HG03469 (cell line): ENCODE results near the gene ASPDH.
A peak's percentile ranks its signal among the peaks of the same experiment; 100 is the strongest.

ENCODE experiments used
- ATAC-seq: cut with Tn5 transposase; IDR thresholded peaks from one replicate; pipeline ENCODE4 v1.9.1; 2021; ENCODE audit warnings: mild to moderate bottlenecking, moderate library complexity, moderate number of reproducible peaks; ENCODE audit not compliant: unreplicated experiment

The ASPDH gene

DNA sequence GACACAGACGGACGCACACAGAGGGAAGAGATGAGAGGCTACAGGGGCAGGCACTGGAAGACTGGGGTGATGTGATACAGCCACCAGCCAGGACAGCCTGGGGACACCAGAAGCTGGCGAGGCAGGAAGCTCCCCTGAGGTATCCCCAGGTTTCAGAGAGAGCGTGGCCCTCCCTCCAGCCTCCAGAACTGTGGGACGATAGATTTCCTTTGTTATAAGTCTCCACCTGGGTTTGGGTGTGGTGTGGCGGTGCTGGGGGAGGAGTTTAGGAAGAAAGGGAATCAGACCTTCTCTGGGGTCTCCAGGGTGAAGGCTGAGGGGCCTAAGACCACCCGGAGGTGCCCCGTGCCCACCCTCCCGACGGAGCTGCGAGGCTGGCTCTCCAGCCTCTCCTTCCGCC is 2.7 kb upstream of the ASPDH start:
- ATAC-seq, result no peak

DNA sequence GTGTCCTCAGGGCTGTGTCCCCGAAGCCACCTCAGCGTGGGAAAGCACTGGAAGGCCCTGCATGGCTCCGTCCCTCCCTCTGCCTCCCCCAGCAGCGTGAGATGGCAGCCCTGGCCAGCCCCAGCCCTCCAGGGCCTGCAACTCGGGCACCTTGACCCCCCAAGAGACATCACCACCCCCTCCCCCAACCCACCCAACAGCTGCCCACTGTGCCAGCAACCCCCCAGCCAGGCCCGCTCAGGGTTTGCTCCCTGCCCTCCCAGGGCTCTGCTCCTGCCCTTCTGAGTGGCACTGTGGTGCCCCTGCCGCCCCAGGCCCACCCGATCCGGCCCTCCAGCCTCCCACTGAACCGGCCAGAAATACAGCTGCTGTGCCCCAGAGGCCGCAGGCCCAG is 1.5 kb upstream of the ASPDH start:
- ATAC-seq, result no peak

DNA sequence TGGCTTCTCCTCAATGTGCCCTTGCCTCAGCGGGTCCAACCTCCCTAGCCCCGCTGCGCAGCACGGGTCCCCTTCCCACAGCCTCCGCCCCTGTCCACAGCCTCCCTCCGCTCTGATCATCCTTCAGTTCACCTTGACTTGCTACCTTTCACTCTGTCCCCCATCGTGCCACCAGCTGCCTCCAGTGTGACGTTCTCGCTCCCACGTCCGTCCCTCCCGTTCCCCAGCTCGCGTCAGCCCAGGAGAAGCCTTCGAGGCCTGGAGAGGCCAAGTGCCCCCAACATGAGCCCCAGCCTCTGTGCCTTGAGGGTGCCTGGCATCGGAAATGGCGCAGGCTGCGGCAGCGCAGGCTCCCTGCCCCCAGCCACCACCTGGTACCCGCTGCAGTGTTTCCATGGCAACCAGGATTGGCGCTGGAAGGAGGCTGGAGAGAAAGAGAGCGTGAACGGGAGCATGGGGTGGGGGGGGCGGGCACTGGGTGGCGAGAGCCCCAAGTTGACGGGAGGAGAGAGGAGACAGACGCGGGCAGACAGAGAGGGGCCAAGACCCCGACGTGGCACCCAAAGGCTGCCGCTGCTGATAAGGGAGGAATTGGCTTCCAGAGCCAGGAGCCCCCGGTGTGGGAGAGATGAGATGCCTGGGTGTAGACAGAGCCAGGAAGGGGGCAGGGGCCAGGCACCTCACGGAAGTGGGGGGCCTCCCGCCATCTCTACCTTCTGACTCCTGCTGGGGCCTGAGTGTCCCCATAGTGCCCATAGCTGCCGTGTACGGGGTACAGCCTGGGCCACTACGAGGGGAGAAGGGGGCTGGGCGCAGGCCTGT is 844 bp upstream of the ASPDH start:
- no peak for ATAC-seq

DNA sequence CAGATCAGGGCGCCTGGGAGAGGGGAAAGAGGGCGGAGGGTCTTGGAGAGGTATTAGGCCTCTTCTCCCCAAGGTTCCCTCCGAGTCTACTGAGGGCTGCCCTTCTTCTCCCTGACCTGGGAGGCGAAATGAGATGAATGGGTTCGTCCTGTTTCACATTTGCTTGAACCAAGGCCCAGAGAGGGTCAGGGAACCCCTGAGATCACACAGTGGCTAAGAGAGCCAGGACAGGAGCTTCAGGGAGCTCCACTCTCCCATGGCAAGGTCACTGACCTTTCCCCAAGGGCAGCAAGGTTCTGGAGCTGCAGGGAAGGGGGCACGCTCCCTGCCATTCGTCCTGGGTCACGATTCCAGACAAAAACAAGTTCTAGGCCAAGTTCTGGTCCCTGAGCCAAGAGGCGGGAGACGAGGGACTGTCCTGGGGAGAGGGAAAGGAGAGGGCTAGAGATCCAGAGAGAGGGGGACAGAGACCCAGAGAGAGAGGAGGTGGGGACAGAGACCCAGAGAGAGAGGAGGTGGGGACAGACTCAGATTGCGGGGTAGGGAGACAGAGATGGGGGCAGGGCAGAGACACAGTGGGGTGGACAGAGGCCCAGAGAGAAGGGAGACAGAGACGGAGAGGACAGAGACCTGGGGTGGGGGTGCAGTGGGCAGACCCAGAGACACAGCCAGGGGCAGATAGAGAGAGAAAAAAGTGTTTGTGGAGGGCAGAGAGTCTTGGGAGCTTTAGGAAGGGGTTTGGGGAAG is 541 bp downstream of the ASPDH start:
- ATAC-seq, result no peak

DNA sequence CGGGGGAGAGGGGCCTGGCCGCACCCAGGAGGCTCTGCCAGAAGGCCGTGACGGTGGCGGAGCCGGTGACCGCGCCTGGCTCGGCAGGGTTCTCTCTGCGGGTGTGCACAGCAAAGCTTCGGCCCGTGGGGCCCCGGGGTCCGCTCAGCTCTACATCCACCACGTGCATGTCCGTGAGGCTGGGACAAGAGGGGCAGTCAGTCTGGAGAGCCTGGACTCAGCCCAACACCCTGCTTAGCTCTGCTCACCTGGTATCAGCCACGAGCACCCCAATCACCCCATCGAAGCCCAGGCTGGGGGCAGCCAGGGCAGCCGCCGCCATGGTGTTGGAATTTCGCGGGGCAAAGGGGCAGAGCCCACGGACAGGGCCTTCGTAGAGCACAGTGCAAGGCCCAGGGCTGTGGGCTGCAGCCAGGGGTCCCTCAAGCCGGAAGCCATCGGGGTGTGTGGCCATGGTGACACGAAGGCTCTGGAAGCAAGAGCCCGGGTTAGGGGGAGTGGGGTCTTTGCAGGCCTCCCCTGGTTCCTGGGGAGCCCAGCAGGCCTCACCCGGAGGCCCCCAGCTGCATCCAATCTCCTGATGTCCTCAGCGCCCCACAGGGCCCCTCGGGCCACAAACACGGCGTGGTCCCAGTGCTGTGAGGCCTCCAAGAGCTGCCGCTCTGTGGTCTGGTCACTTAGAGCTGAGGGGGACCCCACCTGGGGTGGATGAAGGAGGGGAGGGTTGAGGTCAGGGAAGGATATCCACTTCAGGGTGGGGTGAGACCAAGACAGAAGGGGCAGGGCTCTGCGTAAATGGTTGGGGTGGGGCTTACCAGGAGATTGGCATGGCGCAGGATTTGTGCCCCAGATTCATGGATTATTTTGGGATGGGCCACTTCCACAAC is 1.4 kb downstream of the ASPDH start:
- ATAC-seq, result no peak

DNA sequence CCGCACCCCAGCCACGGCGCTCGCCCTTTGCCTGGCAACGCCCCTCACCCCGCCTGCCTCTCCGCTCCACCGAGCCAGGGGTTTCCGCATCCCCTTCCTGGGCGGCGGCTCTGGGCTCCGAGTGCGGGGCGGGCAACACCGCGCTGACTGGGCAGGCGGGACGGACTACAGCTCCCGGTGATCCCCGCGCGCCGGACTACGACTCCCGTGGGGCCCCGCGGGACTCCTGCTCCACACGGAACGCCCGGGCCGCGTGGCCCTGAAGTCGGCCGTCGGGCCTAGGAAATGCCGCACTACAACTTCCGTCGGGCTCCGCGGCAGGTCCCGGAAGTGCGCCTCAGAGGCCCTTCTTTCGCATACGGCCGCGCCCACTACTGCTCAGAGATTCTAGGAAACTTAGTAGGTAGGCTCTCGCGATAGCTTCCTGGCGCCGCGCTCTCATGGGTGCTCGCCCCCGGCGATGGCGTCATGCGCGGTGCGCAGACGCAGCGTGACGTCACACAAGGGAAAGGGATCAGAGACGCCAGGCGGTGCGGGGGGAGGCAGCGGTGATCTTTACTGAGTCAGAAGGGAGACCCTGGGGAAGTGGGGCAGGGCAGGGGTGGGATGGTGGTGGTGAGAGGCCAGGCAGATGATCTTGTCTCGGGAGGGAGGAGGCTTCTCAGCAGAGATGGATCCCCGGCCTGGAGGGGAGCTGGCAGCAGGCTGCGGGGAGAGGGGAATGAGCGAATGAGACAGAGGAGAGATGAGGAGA is 2.5 kb downstream of the ASPDH start, which contains the start of gene JOSD2:
TSS of gene JOSD2 (minus strand) at position 123 of the 754 bp plus-strand sequence. CDS start 760 bp downstream, outside the sequence.
- peak; percentile 74 for ATAC-seq

DNA sequence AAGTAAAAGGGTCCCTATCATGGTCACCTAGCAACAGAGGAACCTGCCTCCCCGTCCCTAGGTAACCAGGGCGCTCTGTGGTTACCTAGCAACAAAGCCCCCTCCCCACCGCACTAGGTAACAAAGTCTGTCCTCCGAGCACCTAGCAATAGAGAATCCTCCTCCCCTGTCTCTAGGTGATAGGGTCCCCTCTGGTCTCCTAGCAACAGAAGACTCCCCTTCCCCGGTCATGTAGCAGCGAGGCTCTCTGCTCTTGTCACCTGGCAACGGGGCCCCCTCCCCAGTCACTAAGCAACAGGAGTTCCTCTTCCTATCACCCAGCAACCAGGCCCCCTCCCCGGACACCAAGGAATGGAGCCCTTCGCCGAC is 3.0 kb downstream of the ASPDH start:
- no peak for ATAC-seq

DNA sequence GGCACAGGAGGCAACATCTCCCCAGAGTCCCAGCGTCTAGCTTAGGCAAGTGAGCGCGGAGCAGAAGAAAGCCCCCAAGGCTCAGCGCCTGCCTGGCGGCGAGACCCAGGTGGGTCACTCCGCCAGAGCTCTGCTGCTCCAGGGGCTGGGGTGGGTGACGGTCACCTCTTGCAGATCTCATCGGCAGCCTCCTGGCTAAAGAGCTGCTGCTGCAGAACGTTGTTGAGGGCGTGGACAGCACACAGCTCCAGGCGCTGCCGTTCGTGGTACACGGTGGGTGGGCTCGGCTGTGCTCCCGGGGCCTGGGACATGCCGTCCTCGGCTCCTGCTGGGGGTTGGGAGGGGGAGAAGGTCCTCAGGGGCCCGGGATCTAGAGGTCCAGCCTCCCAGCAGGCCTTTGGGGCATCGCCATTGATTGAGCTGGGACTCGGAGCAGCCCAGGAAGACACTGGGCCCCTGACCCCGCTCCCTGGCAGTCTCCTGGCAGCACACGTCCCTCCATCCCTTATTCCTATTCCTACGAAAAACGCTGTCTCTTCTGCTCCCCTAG is 3.5 kb downstream of the ASPDH start:
- ATAC-seq, result no peak

DNA sequence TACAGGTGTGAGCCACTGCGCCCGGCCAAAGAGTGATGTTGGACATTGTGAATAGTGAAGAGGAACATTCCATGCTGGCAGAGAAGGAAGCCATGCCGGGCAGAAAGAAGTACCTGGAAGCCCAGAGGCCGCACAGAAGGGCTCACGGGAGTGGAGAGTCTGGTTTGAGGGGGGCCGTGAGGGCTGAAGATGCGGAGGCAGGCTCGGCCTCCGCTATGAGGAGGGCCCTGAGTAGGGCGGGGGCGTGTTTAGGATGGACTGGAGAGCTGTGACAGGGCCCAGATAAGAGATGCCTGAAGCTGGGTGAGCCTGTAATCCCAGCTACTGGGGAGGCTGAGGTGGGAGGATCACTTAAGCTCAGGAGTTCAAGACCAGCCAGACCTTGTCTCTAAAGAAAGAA is 4.3 kb downstream of the ASPDH start:
- no peak for ATAC-seq

DNA sequence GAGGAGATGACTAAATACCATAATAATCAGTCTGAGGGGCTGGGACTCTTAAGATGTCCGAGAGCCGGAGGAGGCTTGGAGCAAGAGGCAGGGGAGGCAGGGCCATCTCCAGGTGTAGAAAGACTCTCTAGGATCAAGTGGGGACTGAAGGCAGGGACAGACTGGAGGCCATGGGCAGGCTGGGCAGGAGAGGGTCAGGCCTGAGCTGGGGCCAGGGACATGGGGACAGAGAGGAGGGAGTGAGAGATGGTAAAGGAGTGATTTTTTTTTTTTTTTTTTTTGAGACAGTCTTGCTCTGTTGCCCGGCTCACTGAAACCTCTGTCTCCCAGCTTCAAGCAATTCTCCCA is 4.9 kb downstream of the ASPDH start:
- ATAC-seq, result no peak

DNA sequence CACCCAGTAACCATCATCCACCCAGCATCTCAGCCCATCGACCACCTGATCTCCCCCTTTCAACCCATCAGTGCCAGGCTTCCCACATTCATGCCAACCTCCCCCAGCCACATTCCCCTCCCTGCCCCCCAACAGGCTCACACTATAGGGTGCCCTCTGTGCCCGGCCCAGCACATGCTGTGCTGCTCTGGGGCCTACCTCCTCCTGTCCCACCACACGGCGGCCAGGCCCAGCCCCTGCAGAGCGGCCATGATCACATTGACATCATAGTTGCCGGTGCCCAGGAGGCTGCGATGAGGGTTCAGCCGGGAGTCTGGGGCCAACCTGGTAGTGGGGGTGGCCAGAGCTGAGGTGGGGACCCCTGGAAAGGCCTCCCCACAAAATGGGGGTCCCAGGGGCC is 6.3 kb downstream of the ASPDH start:
- ATAC-seq, result no peak

DNA sequence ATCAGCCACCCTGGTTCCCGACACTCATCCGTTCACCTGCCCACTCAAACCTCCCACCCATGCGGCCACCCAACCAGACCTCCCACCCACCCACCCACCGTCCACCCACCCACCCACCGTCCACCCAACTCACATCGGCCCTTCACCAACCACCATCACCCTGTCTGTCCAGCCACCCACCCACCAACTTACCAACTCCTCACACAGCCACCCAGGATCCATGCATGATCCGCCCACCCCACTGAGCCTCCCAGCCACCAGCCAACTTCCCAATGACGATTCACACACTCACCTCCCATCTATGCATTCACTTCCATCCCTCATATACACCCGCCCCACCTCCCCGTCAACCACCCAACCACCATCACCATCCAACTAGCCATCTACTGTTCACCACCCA is 7.0 kb downstream of the ASPDH start:
- no peak for ATAC-seq

DNA sequence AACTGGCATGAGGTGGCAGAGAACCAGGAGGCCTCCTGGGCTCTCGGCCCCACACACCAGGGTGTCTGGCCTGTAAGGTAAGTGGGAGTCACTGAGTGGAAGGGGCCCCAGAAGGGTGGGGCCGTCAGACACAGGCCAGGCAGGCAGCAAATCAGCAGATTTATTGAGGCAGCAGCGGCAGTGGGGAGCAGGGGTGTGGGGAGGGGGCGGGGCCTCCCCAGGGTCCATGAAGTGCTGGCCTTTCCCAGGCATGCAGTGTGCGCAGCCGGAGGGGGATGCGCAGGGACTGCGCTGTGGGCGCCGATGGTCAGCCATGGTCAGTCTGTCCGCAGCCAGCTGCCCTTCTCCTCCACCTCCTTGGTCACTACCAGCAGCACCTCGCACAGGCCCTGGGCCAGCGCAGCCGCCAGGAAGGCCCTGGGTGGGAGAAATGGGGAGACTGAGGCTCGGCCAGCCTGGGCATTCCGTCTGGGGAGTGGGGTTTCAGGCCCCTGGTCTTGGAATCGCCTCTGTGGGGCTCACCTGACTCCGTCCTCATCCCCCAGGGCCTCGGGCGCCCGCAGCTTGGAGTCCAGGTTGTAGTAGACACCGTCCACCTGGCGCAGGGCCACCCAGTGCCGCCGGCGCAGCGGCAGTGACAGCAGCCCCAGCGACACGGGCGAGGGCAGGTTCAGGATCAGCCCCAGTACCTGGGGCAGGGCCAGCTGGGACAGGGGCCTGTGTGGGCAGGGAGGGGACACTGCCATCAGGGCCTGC is 7.7 kb downstream of the ASPDH start:
- ATAC-seq, result no peak

DNA sequence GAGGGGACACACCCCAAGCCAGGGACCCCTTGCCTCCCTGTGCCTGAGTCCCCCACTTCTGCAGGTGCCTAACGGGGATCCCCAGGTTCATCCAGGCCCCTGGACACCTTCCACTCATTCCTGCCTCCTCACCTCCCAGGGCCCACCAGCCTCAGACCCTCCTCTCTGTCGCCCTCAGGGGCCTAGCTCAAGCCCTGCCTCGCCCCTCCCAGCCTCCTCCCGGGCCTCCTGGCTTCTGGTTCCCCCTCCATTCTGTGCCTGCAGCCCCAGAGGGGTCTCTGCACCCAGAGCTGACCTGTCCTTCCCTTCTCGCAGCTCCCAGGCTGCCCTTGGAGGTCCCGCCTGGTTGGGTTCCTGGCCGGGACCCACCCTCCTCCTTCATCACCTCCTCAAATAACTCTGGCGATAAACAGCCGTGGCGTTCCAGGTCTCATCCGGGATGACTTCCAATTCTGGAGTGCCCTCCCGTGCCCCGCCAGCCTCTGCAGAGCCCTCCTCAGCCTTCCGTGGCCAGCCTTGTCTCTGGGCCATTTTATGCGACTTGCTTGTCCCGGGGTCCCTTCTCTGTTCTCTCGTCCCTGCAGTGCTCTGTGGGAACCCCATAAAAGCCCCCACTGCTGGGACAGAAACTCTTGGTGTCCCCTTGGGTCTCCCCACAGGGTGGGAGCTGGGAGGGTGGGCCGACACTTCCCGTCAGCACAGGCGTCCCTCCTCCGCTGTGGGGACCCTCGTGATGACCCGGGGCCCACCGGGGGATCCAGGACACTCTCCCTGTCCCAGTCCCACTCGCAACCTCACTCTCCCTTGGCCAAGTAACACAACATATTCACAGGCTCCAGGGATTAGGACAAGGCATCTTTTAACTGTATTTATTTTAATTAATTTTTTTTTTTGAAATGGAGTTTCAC is 11.9 kb downstream of the ASPDH start:
- ATAC-seq, result no peak

DNA sequence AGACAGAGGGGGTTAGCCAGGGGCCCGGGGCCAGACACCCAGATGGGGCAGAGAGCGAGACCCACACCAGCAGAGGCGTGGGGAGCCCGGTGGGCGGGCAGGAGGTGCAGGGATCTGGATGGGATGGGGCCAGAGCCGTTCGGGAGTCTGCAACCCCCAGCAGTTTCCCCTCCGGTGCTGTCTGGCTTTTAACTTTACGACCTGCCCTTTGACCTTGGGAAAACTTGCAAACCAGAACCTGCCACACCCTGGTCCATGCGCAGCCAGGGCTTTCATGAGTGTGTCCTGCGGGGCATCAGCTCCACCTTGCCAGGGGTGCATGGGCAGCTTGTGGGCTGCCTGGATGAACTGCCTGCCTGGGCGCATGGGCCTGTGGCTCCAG is 12.5 kb downstream of the ASPDH start:
- no peak for ATAC-seq

DNA sequence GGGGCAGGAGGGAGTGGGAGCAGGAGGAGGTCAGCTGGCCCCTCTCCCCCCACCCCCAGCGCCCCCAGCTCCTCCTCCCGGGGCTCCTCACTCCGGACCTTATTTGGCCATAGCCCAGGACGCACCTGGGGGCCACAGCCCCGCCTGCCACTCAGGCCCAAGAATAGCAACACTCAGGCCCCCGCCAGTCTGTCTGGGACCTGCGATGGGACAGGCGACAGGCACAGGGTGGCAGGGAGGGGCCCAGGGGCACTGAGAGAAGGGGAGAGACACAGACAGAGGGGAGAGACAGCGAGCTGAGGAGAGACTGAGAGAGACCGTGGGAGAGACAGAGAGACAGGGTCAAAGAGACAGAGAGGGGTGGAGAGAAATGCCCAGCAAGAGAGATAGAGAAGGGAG is 13.0 kb downstream of the ASPDH start:
- ATAC-seq, result no peak

DNA sequence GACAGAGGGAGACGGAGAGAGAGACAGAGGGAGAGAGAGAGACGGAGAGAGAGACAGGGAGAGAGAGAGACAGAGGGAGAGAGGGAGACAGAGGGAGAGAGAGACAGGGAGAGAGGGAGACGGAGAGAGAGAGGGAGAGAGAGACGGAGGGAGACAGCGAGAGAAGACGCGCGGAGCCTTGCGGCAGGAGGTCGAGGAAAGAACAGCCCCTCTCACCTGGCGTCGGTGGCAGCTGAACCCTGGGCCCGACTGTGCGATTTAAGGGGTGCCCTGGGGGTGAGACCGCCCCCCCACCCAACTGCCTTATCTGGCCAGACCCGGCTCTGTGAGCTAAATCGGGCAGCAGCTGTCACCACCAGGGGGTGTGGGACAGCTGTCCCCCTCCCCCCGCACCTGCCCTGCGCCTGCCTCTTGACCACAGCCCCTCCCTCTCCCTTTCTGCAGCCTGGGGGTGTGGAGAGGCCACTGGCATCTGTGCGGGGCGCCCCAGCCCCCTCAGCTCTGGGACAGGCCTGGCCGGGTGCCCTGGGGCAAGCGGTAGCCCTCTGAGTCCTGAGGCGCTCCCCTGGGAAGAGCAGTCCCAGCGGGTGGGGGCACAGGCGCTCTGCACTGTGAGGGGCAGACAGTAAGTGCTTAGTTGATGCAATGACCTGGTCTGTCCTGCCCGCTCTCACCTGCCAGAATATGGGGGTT is 13.5 kb downstream of the ASPDH start:
- no peak for ATAC-seq
